GM12878 (cell line): ENCODE data around the gene GABPA. TPM values are rescaled to one million over a fixed set of nuclear protein-coding genes. Genes with fewer than 3 reads are reported as not detected.

Experiments used
- ATAC-seq: fragments of 200-7000 bp; cut with Tn5 transposase; 3 replicates; pipeline ENCODE4 v1.9.1; 2020; ENCODE audit warnings: mild to moderate bottlenecking, moderate library complexity
- BruUV-seq: library from RNA; stranded (reverse); fragments of 400-500 nt; replicated peaks from 2 replicates; lab custom pipeline; 2021; lab: Mats Ljungman, UMichigan
- CTCF ChIA-PET: fragments of 300-600 bp; sonication (Branson Sonifier 250); formaldehyde crosslinking; extraction: SDS; loops from one replicate; lab custom pipeline; 2021; ENCODE audit warnings: inconsistent platforms; lab: Yijun Ruan, JAX
- POLR2A ChIA-PET: fragments of 350-600 bp; formaldehyde crosslinking; extraction: SDS; loops from one replicate; lab custom pipeline; 2021; ENCODE audit warnings: inconsistent platforms; lab: Charles Lee
- RAD21 ChIA-PET: fragments of 300-600 bp; sonication (Branson Sonifier 250); formaldehyde crosslinking; loops from one replicate; lab custom pipeline; 2023; ENCODE audit warnings: antibody characterized with exemption; ENCODE audit not compliant: unreplicated experiment; lab: Charles Lee
- SMC1A ChIA-PET: fragments of 300-600 bp; sonication (Branson Sonifier 250); formaldehyde crosslinking; loops from one replicate; lab custom pipeline; 2023; ENCODE audit not compliant: unreplicated experiment, uncharacterized antibody; lab: Charles Lee
- DNase-seq: peaks from one replicate; pipeline ENCODE4 v3.0.0-alpha.2; 2011; ENCODE audit warnings: low read depth, low spot score
- FAIRE-seq: peaks from 3 replicates; lab custom pipeline; 2011; peaks lifted over from hg19 to GRCh38; lab: Jason Lieb, UNC
- H2AFZ ChIP-seq: 2 replicates; pipeline ENCODE4 v1.6.0; 2011; ENCODE audit warnings: low read depth, low read length, control low read depth; ENCODE audit not compliant: control insufficient read depth
- H3K27ac ChIP-seq: 2 replicates; pipeline ENCODE4 v1.5.1; 2011; ENCODE audit warnings: control low read depth; ENCODE audit not compliant: control insufficient read depth, insufficient read depth
- H3K27me3 ChIP-seq, 2 experiments: replicated peaks in 1 of 2; 2 replicates each; pipeline versions ENCODE4 v1.6.0 to v1.6.1; 2011; ENCODE audit warnings: low read length in 1 of 2; ENCODE audit not compliant: control insufficient read depth in 2 of 2, insufficient read depth in 2 of 2
- H3K36me3 ChIP-seq, 2 experiments: 2 replicates each; pipeline ENCODE4 v1.5.1; 2011; ENCODE audit warnings: low read length in 1 of 2; ENCODE audit not compliant: control insufficient read depth in 2 of 2, insufficient read depth in 2 of 2
- H3K4me1 ChIP-seq: 2 replicates; pipeline ENCODE4 v1.6.1; 2011; ENCODE audit warnings: mild to moderate bottlenecking, low read length, moderate library complexity, mixed read lengths; ENCODE audit not compliant: control insufficient read depth, insufficient read depth
- H3K4me2 ChIP-seq: 2 replicates; pipeline ENCODE4 v1.6.0; 2011; ENCODE audit warnings: control low read depth; ENCODE audit not compliant: control insufficient read depth, insufficient read depth
- H3K4me3 ChIP-seq: fragments of 200-600 bp; sonication (generic); 2 replicates; pipeline ENCODE4 v1.5.1; 2016
- H3K79me2 ChIP-seq: 2 replicates; pipeline ENCODE4 v1.6.0; 2011; ENCODE audit warnings: low read length; ENCODE audit not compliant: control insufficient read depth, insufficient read depth
- H3K9ac ChIP-seq: 2 replicates; pipeline ENCODE4 v1.8.0; 2011; ENCODE audit warnings: low read length, control low read depth, mixed read lengths; ENCODE audit not compliant: control insufficient read depth, insufficient read depth
- H3K9me3 ChIP-seq: replicated peaks from 3 replicates; pipeline ENCODE4 v1.5.1; 2011; ENCODE audit warnings: mild to moderate bottlenecking, low read length; ENCODE audit not compliant: control insufficient read depth, insufficient read depth
- H4K20me1 ChIP-seq: 2 replicates; pipeline ENCODE4 v1.6.0; 2011; ENCODE audit not compliant: control insufficient read depth, insufficient read depth
- GATAD2B ChIP-seq: fragments of 450-650 bp; conservative IDR thresholded peaks from 2 replicates; pipeline ENCODE4 v1.6.1; 2017; ENCODE audit warnings: low read depth, mild to moderate bottlenecking, moderate library complexity
- IRF3 ChIP-seq: fragments of 450-650 bp; IDR thresholded peaks from 2 replicates; pipeline ENCODE4 v1.6.1; 2014; ENCODE audit warnings: mild to moderate bottlenecking
- KDM1A ChIP-seq: fragments of 200-600 bp; sonication (generic); IDR thresholded peaks from 2 replicates; pipeline ENCODE4 v1.6.1; 2016; ENCODE audit warnings: borderline replicate concordance
- POLR2A ChIP-seq: IDR thresholded peaks from 2 replicates; pipeline ENCODE4 v1.6.1; 2011; ENCODE audit warnings: low read depth, mild to moderate bottlenecking, low read length
- PRDM15 ChIP-seq: fragments of 450-650 bp; formaldehyde crosslinking; IDR thresholded peaks from 2 replicates; pipeline ENCODE4 v1.4.0; 2020; ENCODE audit warnings: mild to moderate bottlenecking, moderate library complexity
- RB1 ChIP-seq: fragments of 450-650 bp; formaldehyde crosslinking; IDR thresholded peaks from 2 replicates; pipeline ENCODE4 v1.6.1; 2017; ENCODE audit warnings: mild to moderate bottlenecking, borderline replicate concordance
- RBBP5 ChIP-seq: fragments of 200-600 bp; sonication (generic); conservative IDR thresholded peaks from 2 replicates; pipeline ENCODE4 v1.6.1; 2016
- RCOR1 ChIP-seq: conservative IDR thresholded peaks from 2 replicates; pipeline ENCODE4 v1.6.1; 2012; ENCODE audit warnings: low read depth, low read length, improper control_type of control experiment
- RUNX3 ChIP-seq: IDR thresholded peaks from 2 replicates; pipeline ENCODE4 v1.6.1; 2012; ENCODE audit warnings: low read length, inconsistent platforms
- SUZ12 ChIP-seq: fragments of 200-600 bp; sonication (generic); IDR thresholded peaks from one replicate; pipeline ENCODE4 v1.6.1; 2018; ENCODE audit warnings: antibody characterized with exemption, mild to moderate bottlenecking; ENCODE audit not compliant: unreplicated experiment
- WGBS: methylation state at CpG from one replicate; pipeline ENCODE4 v1.1.6; 2016; ENCODE audit warnings: low lambda C conversion rate; ENCODE audit not compliant: insufficient replicate concordance, insufficient coverage; ENCODE audit errors: missing lambda C conversion rate; 5-methylcytosine and 5-hydroxymethylcytosine counted together
- in situ Hi-C: fragments of 300-500 bp; cut with MboI; formaldehyde crosslinking; loops from 9 replicates; pipeline ENCODE4 v1.14.3; 2018; ENCODE audit warnings: mixed read lengths
- intact Hi-C: fragments of 100-400 bp; cut with micrococcal nuclease; formaldehyde crosslinking; loops from one replicate; pipeline ENCODE4 v1.14.2; 2022; ENCODE audit not compliant: unreplicated experiment
- polyA plus RNA-seq, 11 experiments: library from polyadenylated mRNA; depleted of rRNA in 4 of 11; unstranded in 6 of 11; stranded (reverse) in 5 of 11; fragments of >200 nt; fragmentation: Nextera tagmentation in 4 of 11; fragmentation: Illumina TruSeq in 1 of 11; extraction: Ambion mirVana in 4 of 11; extraction: Trizol in 1 of 11; gene quantifications; 1 replicate in 1 of 11; 2 replicates in 10 of 11; pipeline versions ENCODE4 v1.2.1 to v1.2.3, GENCODE V29; 2011 to 2016; ENCODE audit warnings: inconsistent platforms in 2 of 11, missing spikeins in 2 of 11, low read depth in 1 of 11
- total RNA-seq, 4 experiments: library from RNA; depleted of rRNA in 3 of 4; stranded (reverse); fragments of >200 nt in 3 of 4; fragmentation: Illumina TruSeq in 1 of 4; extraction: Trizol in 1 of 4; gene quantifications; 2 replicates each; pipeline versions ENCODE4 v1.2.1 to v1.2.3, GENCODE V29; 2013 to 2021

GABPA gene
- total and polyA plus RNA-seq, 10 of the 15 experiments (the other 5 are each of a cell fraction or from before 2014, with no cell fraction given): 7.6 to 25.6 (median 22.9) TPM

DNA sequence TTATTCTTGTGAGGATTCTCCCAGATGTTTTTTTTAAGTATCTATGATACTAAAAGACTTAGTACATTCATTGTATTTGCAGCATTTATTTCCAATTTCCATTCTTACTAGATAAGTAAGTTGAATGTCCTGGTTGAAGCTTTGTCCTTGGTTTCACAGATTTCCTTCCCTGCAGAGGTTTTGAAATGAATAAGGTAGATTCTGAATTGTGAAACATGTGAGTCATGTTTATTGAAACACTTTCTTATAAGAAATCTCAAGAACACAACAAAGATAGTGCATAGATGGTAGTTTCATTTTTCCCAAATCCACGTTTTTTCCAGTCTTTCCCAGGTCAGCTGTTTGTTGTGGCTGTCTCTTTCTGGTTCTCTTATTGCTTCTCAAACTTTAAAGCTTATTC is 24.8 kb downstream of the GABPA start:
- Histone ChIP-seq H3K27ac (no peak overlapping the region), H3K4me1 (peaks cover 5% of the 10 kb centered on the region), H3K9me3 (no peaks in the 10 kb centered on the region), H2AFZ (no peak overlapping the region), H4K20me1 (no peaks in the 10 kb centered on the region), H3K4me3 (no peak overlapping the region), H3K27me3 (no peaks in the 10 kb centered on the region), H3K9ac (no peak overlapping the region), H3K79me2 (no peaks in the 10 kb centered on the region), H3K4me2 (no peak overlapping the region), H3K36me3 (peaks cover 3 to 23% of the 10 kb centered on the region in 2 experiments)
- SMC1A ChIA-PET: interaction anchor here (1.1 kb wide), 1 partner anchor 16 kb away, joined by 3 read pairs; no protein-coding TSS in a partner anchor
- POLR2A ChIA-PET: no interaction called here
- TF ChIP-seq RBBP5 (no peak), KDM1A (no peak), RCOR1 (no peak), RB1 (no peak), GATAD2B (no peak)
- intact Hi-C loops: no loop called here
- CTCF ChIA-PET: interaction anchor here (0.9 kb wide), 1 partner anchor 31 kb away, joined by 3 read pairs; no protein-coding TSS in a partner anchor
- ATAC-seq (no peak), FAIRE-seq (no peak), DNase-seq (no peak)
- in situ Hi-C loops: no loop called here
- 0% methylated on average over 1 of the region's 1 CpG for WGBS
- RAD21 ChIA-PET: no interaction called here
- BruUV-seq: no TSS peak

- ChIA-PET CTCF (no interaction called here), POLR2A (no interaction called here), RAD21 (no interaction called here), SMC1A (interaction anchor here (1.1 kb wide), 1 partner anchor 16 kb away, joined by 3 read pairs; no protein-coding TSS in a partner anchor)
- TF ChIP-seq SUZ12 (no peak), RB1 (no peak), POLR2A (no peak), RUNX3 (no peak), IRF3 (no peak), PRDM15 (CRISPR knock-in tag) (no peak)
- FAIRE-seq: no peak
- intact Hi-C loops: no loop called here
- no peak for DNase-seq
- peaks cover 5% of the 10 kb centered on the region for H3K4me1 ChIP-seq
- 68% methylated on average over 3 of the region's 3 CpGs for WGBS
- no peak overlapping the region for H3K27ac ChIP-seq
- BruUV-seq: no TSS peak
- H3K79me2 ChIP-seq: no peaks in the 10 kb centered on the region
- in situ Hi-C loops: no loop called here
- no peak for ATAC-seq
- H2AFZ ChIP-seq: no peak overlapping the region
- H3K4me2 ChIP-seq: no peak overlapping the region
- H3K4me3 ChIP-seq: no peak overlapping the region
- no peaks in the 10 kb centered on the region for H4K20me1 ChIP-seq
- no peaks in the 10 kb centered on the region for H3K27me3 ChIP-seq
- H3K36me3 ChIP-seq: peaks cover 3 to 25% of the 10 kb centered on the region in 2 experiments
- H3K9ac ChIP-seq: no peak overlapping the region
- no peaks in the 10 kb centered on the region for H3K9me3 ChIP-seq
Measured at GRCh38 chr21:25760061-25760460, 25.3 kb downstream of the GABPA start.
